Measurements from ENCODE around the gene WDR37.
"Not testable (repeated sequence)": the region's sequence is repeated elsewhere in the genome, so short reads cannot be mapped to it uniquely, and the experiment has no call there.

Gene WDR37

DNA sequence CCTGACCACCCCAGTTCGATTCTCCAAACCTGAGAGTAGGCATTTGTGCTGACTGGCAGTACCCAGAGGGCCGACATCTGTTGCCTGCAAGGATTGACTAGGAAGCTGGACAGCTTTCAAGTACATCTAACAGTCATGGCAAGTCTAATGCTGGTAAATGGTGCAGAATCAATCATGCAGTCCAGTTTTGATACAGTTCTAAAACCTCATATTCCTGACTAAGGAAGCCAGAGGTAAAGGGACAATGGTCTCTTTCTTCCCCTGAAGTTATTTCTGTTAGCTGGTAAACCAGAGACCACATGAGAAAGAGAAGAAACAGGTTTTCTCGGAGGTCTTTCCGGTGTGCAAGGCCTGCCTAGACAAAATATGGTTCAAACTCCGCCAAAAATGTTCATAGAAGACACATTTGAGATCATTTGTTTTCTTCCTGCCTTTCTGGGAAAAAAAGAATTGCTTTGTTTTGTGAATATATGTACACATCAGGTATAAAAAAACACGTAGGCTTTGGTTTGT, 97.1 kb downstream of the WDR37 start:
- DNase-seq (ENCODE audit: low spot score) = no peak

DNA sequence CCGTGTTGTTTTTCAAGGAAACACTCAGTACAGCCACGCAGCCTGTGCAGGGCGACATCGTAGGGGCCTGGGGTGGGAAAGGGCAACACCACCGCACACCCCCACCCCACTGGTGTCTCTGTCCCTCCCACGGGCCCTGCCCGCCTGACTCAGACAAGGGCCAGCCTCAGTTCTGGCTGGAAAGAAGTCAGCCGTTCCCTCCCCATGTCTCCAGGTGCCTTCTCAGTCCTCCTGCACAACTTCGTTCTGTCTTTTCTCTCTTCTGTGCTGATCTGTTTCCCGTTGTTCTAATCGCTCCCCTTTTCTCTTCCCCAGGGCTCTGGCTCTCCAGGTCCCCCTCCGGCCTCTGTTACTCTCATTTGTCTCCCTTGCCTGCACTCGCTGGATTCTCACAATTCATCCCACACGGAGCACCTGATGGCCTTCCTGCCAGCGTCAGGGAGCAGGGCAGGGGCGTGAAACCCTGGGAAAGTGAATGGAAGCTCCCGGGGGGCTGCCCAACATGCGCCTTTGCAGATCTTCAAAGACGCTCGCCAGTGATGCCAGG, 97.7 kb downstream of the WDR37 start:
- DNase-seq (ENCODE audit: low spot score) = no peak

DNA sequence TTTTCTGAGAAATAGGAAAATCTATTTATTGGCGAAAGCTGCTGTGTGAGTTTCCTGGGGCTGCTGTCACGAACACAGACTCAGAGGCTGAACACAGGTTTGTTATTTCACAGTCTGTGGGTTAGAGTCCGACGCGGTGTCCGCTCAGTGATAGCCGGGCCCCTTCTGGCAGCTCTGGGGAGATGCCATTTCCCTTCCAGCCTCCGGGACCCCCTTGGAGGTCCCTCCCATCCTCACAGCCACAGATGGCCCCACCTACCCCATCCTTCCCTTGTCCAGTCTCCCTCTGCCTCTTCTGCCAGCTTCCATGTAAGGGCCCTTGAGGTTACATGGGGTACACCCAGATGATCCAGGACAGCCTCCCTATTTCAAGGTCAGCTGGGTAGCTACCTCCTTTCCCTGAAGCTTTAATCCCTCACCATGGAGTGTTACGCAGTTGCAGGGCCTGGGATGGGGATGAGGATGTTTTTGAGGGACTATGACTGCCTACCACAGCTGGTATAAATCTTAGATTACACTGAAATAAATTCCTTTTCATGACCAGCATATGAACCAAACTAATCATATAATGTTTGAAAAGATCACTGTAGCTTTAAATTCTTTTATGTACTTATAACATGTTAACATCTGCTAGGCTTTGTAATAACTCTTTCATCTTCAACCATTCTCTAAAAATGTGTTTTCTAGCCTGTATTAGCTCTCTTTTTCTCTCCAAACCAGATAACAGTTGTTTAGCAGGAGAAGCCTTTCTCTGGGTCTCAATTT, 98.5 kb downstream of the WDR37 start:
- DNase-seq (ENCODE audit: low spot score) = no peak

- DNase-seq (ENCODE audit: low spot score) = no peak
Measured at GRCh38 chr10:1155791-1156615, 99.8 kb downstream of the WDR37 start.

DNA sequence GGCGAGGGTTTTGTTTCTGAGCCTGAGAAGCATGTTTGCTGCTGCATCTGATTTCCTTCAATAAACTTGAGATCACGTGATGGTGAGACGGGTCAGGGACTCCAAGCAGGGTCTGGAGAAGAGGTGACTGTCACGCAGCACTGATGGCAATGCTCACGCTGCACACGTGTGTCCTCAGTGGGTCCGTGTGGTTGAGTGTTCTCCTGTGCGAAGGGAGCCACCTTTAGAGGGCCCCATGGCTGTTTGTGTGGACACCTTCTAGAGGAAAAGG, 100.4 kb downstream of the WDR37 start:
- no peak for DNase-seq (ENCODE audit: low spot score)

DNA sequence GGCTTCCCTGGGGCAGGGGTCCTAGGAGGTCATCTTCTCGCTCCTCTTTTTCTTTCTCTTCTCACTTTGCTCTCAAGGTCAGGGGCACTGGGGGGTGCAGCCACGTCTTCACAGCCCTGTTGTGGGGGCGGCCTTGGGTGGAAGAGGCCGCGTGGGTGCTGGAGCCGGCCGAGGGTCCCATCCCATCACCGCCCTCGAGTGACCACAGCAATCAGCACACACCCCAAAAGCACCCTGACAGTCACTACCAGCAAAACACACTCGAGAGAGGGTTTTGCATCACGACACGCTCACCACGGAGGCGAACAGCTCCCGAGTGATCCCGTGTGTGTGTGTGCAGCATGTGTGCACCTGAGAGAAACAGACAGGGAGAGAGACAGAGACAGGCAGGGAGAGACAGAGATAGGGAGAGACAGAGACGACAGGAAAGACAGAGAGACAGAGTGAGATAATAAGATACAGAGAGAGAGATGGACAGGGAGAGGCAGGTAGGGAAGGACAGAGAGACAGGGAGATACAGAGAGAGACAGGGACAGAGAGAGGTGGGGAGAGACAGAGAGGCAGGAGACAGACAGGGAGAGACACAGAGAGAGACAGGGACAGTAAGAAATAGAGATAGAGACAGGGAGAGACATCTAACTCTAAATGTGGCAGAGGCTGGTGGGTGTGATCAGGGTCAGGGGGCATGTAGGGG, 100.9 kb downstream of the WDR37 start:
- DNase-seq (ENCODE audit: low spot score) = no peak

- no peak for DNase-seq (ENCODE audit: low spot score)
Measured at GRCh38 chr10:1157615-1157933, 101.4 kb downstream of the WDR37 start.

DNA sequence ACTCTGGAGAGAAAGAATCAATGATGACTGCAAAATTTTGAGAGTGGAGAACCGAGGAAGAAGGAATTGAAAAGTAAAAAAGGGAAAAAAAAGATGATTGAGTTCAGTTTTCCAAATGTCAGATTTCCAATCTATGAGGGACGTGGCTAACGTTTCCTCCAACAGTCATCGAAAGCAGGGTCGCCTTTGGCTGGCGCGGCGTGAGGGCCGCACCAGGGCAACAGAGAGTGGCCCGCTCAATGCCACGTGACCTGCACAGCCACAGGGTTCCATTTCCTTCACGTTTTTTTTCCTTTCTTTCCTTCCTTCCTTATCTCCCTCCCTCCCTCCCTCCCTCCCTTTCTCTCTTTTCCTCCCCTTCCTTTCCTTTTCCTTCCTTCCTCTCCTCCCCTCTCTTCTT, 101.9 kb downstream of the WDR37 start:
- no peak for DNase-seq (ENCODE audit: low spot score)

DNA sequence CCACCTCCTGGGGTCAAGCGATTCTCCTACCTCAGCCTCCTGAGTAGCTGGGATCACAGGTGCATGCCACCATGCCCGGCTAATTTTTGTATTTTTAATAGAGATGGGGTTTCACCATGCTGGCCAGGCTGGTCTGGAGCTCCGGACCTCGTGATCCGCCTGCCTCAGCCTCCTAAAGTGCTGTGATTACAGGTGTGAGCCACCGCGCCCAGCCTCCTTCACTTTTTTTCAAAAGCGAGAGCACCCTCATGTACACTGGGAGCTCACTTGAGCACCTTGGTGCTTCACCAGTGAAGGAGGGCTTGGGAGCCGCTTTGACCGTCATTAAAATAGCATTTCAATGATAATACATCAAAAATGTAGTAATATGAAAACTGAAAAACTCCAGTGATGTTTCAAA, 102.4 kb downstream of the WDR37 start:
- DNase-seq (ENCODE audit: low spot score) = not testable (repeated sequence)

- no peak for DNase-seq (ENCODE audit: low spot score)
Measured at GRCh38 chr10:1159131-1160061, 103.2 kb downstream of the WDR37 start.

GRCh38 chr10:1160561-1161314, 104.6 kb downstream of the WDR37 start:
- no peak for DNase-seq (ENCODE audit: low spot score)

GRCh38 chr10:1161315-1161673, 105.1 kb downstream of the WDR37 start:
- not testable (repeated sequence) for DNase-seq (ENCODE audit: low spot score)

- DNase-seq (ENCODE audit: low spot score) = no peak
Measured at GRCh38 chr10:1162481-1163203, 106.5 kb downstream of the WDR37 start.

DNA sequence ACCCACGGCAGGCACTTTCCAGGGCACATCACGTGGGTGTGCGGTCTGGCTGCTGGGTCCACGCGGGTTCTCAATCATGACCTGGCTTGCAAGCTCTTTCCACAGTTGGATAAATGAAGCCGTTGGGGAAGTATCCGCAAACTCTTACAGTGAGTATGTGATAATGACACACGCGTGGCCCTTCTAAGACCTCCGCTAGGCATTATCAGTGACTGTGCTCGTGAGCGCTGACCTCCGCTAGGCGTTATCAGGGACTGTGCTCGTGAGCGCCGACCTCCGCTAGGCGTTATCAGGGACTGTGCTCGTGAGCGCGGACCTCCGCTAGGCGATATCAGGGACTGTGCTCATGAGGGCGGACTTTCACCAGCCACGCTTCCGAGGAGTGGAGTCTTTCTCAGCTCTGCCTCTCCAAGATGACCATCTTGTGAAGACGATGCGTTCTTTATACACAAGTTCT, 107.0 kb downstream of the WDR37 start:
- DNase-seq (ENCODE audit: low spot score) = no peak

DNA sequence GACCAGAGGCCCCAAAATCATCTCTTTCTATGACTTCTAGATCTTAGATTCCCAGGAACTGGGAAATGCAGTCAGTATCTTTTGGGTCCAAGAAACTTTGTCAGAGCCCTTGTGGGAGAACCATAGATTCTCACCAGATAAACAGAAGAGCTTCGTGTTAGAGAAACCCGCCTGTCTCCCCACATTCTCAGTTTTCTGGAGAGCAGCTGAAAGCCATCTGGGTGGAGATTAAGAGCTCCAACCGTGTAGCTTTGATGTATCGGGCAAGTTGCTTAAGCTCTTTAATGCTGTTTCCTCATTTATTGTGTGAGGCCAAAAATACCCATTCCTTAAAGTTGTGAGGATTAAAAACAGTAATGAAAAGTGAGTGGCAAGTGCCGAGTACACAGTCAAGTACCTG, 107.6 kb downstream of the WDR37 start:
- no peak for DNase-seq (ENCODE audit: low spot score)

DNA sequence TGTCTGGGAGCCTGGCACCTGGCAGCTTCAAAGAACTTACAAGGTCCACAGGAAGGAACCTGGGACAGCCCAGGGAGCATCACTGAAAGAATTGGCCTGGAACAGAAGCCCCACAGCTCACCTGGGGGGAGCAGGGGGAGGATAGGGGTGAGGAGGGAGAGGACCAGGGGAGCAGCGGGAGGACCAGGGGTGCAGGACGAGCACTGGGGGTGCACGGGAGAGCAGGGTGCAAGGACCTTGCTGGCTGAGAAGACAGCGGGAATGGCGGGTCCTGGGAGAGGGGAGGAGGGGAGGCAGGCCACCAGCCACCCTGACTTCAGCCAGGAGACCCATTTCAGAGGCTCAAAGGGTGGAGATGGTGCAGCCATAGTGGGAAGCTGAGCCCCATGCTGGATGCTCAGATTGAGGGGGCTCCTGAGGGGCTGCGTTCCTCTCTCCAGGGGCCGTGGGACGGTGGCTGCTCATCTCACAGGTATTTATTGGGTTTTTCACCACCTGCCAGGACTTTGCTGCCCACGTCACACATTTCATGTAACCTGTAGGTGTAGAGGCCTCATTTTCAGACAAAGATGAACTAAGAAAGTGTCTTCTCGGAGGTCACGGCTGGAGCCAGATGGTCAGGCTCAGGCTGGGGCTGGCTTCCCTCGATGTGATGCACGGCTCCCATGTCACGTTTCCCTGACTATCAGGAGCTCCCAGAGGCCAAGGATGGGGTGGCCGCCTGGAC, 110.1 kb downstream of the WDR37 start:
- DNase-seq (ENCODE audit: low spot score) = no peak

DNA sequence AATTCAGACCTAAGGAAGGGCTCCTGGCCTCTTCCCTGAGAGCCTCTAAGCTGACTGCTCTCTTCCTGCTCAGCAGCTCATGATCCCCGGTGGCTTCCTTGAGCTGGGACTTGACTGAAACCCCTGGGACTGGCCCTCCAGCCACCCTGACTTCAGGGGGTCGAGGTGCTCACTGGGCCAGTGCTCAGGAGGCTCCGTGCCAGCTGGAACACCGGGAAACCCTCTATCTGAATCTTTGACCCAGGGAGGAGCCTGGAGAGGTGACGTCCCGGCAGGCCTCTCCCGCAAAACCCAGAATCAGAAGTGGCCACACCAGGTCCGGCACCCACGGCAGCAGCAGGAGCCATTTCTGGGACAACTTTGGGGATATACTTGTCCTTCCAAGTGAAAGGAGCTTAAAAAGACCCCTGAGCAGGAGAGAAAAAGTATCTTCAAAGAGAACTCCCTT, 110.7 kb downstream of the WDR37 start:
- DNase-seq (ENCODE audit: low spot score) = no peak

DNA sequence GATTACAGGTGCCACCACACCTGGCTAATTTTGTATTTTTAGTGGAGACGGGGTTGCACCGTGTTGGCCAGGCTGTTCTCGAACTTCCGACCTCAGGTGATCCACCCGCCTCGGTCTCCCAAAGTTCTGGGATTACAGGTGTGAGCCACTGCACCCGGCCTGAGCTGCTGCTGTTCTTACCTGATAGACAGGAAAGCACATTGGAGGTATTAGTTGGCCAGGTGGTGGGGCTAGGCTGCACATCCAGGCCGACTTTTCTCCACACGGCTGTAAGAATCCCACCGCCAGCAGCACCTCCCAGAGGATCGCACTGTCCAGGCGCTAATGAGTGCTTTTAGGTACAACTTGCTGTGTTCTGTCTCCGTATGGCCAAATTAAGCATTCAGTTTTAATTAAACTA, 112.6 kb downstream of the WDR37 start:
- no peak for DNase-seq (ENCODE audit: low spot score)

- DNase-seq (ENCODE audit: low spot score) = no peak
Measured at GRCh38 chr10:1169186-1169885, 113.2 kb downstream of the WDR37 start.
